GM21576 (cell line): ENCODE data around the gene DLG5.
"Not testable (repeated sequence)": the region's sequence is repeated elsewhere in the genome, so short reads cannot be mapped to it uniquely, and the experiment has no call there.

Experiments used
- ATAC-seq: cut with Tn5 transposase; IDR thresholded peaks from one replicate; pipeline ENCODE4 v1.9.1; 2021; ENCODE audit warnings: mild to moderate bottlenecking, moderate library complexity; ENCODE audit not compliant: unreplicated experiment

Gene DLG5

DNA sequence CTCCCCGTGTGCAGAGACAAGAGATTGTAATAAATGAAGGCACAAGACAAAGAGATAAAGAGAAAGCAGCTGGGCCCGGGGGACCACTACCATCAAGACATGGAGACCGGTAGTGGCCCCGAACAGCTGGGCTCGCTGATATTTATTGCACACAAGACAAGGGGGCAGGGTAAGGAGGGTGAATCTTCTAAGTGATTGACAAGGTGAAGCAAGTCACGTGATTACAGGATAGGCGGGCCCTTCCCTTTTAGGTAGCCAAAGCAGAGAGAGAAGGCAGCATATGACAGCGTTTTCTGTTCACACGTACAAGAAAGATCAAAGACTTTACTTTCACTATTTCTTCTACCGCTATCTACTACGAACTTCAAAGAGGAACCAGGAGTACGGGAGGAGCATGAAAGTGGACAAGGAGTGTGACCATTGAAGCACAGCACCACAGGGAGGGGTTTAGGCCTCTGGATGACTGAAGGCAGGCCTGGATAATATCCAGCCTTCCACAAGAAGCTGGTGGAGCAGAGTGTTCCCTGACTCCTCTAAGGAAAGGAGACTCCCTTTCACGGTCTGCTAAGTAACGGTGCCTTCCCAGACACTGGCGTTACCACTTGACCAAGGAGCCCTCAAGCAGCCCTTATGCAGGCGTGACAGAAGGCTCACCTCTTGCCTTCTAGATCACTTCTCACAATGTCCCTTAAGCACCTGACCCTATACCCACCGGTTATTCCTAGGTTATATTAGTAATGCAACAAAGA is 153.5 kb downstream of the DLG5 start:
- not testable (repeated sequence) for ATAC-seq

DNA sequence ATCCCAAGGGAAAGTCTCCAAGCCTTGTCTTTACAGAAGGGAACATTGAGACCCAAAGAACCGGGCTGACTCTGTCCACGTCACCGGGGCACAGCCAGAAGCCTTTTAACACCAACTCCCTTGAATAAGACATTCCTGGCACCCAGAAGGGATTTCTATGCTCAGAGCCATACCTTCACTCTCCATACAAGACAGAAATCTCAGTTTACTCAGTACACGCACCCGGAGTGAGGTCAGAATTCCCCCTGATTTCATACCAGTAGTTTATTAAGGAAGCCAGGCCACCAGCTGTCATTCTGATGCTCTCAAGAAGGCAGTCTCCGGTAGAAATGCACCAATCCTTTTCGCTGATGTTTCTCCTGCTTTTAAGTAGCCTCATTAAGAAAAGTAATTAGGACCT is 154.7 kb downstream of the DLG5 start:
- ATAC-seq, result no peak

GRCh38 chr10:77771450-77771849 is 155.1 kb downstream of the DLG5 start:
- ATAC-seq, result no peak

DNA sequence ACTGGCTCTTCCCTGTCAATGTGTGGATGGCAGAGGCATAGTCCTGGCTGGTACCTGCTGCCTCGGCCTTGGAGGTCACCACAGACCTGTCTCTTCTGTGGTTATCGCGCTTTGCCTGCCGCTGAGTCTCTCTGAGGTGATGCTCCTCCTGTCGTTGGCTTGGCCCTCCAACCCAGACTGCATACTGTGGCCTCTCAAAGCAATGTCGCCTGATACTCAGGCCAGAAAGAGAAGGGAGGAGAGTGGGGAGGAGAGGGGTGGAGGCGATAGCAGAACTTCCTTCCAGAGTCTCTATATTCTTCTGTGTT is 155.7 kb downstream of the DLG5 start:
- ATAC-seq, result no peak

DNA sequence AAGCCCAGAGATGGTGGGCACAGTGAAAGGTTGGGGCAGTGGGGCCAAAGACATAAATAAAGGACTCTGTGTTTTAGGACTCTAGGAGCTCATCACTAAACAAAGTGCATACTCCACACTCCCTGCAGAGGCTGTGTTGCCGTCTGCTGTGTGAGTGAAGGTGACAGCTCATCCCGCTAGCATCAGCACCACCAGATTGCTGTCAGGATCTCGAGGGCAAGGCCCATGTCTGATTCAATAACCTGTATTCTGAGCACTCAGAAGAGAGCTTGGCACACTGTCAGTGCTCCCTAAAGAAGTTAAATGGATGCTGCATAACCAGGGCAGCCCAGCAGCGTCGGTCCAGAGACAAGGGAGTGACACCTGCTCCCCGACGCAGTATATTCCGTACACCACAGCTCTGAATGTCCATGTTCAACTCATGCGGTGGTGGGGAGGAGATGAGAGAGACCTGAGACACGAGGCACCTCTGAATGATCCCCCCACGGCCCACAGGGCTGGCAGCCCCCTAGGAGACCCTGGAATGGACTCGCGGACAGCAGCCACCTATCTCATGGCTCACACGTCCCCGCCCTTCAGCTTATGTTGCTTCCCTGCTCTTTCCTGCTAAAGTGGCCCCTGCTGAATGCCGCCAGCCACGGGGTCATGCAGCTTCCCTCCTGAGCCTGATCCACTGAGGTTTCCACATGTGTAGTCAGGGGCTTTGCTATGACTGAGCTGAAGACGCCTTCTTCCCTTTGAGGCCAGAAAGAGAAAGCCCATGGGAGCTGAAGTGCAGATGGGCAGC is 156.3 kb downstream of the DLG5 start:
- no peak for ATAC-seq

GRCh38 chr10:77768039-77768438 is 158.5 kb downstream of the DLG5 start:
- ATAC-seq, result no peak

GRCh38 chr10:77763453-77764430 is 162.8 kb downstream of the DLG5 start:
- ATAC-seq, result no peak

- not testable (repeated sequence) for ATAC-seq
Measured at GRCh38 chr10:77758406-77758805, 168.1 kb downstream of the DLG5 start.

GRCh38 chr10:77756319-77757232 is 170.0 kb downstream of the DLG5 start:
- ATAC-seq, result no peak

- no peak for ATAC-seq
Measured at GRCh38 chr10:77746047-77746707, 180.4 kb downstream of the DLG5 start.

- ATAC-seq, result no peak
Measured at GRCh38 chr10:77744245-77744644, 182.3 kb downstream of the DLG5 start.

DNA sequence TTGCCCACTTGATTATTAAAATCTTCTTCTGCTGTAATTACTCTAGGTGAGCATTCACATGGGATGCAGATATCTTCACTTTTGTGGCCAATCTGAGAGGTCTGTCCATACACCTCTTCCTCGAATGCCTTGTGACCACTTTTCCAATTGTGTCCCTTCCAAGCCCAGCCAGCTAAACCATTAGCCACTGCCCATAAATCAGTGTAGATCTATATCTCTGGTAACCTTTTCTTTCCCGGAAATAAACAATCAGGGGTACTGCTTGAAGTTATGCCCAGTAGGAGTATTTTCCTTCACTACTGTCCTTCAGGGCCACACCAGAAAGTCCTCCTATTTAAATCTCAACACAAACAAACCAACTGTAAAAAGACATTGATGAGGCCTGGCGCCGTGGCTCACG is 184.4 kb downstream of the DLG5 start:
- no peak for ATAC-seq

DNA sequence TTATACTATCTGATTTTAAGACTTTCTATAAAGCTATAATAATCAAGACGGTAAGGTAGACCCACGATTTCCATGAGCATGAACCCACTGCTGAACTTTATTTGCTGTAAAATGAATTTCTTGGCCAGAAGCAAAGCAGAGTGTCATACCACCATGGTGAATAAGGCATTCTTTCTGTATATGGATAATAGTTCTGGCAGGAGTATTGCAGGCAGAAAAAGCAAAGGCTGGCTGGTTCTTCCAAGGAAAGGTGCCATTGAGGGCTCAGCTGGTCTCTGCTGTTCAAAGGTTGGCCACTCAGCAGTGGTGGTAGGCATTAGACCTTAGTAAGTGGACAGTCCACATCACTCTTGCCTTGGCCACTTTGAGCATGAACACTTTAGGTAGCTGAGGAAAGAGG is 184.8 kb downstream of the DLG5 start:
- no peak for ATAC-seq
